Measurements from ENCODE around the gene GABRG3.

Gene GABRG3

DNA sequence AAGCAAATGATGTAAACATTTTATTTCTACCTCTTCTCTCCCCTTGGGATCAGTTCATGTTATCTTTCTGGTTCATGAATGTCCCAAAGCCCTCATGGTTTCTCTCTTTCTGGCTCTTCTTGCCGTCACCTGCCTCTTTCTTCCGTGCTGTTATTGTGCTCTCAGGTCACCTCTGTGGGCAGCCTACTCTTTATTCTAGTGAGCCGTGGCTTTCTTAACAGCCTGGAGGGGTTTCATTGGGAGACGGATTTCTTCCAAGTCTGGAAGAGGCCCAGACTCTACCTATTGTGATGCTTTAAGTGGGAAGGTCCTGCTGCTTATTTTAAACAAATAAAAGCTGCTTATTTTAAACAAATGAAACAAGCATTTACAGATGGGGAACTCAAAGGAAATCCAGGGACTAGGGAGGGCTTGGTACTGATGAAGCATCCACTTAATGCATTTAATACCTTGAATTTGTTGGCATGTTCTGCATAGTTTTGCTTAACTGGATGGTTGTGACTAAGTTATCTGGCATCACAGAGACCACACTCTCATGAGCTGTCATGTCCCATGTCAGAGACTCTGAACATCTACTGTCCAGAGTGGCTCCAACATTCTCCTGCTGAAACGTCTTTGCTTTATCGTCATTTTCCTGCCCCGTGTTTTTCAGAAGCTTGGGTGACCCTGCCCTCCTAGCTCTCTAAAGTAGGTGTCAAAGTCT is 443.3 kb downstream of the GABRG3 start (continued):
- TF ChIP-seq, protein P1, sequence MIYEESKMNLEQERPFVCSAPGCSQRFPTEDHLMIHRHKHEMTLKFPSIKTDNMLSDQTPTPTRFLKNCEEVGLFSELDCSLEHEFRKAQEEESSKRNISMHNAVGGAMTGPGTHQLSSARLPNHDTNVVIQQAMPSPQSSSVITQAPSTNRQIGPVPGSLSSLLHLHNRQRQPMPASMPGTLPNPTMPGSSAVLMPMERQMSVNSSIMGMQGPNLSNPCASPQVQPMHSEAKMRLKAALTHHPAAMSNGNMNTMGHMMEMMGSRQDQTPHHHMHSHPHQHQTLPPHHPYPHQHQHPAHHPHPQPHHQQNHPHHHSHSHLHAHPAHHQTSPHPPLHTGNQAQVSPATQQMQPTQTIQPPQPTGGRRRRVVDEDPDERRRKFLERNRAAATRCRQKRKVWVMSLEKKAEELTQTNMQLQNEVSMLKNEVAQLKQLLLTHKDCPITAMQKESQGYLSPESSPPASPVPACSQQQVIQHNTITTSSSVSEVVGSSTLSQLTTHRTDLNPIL (CRISPR knock-in tag; IDR thresholded peaks at IDR 0.05; ENCODE audit: low read depth): no peak

DNA sequence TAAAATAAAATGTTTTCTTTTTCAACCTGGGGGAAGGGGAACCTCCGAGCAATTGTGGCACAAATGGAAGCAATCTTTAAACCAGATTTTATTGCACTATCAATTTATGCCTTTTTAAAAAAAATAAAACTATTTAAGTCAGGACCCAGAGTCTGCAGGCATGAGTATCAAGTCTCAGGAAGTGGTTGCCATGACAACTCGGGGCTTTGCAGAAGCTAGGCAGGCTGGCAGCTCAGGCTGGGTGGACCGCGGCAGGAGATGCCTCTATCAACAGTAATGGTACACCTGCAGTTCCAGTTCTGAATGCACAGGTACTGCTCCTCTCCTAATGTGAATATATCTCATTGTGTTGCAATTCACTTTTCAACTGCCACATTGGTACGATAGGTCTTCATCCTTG is 447.7 kb downstream of the GABRG3 start:
- no peak for ATAC-seq
- no peak for TF ChIP-seq BACH2 (CRISPR knock-in tag; IDR thresholded peaks at IDR 0.05; ENCODE audit: borderline replicate concordance)
- TF ChIP-seq, protein P2, sequence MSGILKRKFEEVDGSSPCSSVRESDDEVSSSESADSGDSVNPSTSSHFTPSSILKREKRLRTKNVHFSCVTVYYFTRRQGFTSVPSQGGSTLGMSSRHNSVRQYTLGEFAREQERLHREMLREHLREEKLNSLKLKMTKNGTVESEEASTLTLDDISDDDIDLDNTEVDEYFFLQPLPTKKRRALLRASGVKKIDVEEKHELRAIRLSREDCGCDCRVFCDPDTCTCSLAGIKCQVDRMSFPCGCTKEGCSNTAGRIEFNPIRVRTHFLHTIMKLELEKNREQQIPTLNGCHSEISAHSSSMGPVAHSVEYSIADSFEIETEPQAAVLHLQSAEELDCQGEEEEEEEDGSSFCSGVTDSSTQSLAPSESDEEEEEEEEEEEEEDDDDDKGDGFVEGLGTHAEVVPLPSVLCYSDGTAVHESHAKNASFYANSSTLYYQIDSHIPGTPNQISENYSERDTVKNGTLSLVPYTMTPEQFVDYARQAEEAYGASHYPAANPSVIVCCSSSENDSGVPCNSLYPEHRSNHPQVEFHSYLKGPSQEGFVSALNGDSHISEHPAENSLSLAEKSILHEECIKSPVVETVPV (CRISPR knock-in tag; IDR thresholded peaks at IDR 0.05): no peak
- TF ChIP-seq CSDC2 (CRISPR knock-in tag; IDR thresholded peaks at IDR 0.05): no peak
- TF ChIP-seq ARNTL (CRISPR knock-in tag; IDR thresholded peaks at IDR 0.05; ENCODE audit: borderline replicate concordance, low read depth): no peak
- no peak for TF ChIP-seq TOX (CRISPR knock-in tag; IDR thresholded peaks at IDR 0.05; ENCODE audit: borderline replicate concordance)
- no peak for TF ChIP-seq SNAI2 (CRISPR knock-in tag; IDR thresholded peaks at IDR 0.05)
- no peak for TF ChIP-seq GLIS3 (CRISPR knock-in tag; IDR thresholded peaks at IDR 0.05)
- TF ChIP-seq, protein P3, sequence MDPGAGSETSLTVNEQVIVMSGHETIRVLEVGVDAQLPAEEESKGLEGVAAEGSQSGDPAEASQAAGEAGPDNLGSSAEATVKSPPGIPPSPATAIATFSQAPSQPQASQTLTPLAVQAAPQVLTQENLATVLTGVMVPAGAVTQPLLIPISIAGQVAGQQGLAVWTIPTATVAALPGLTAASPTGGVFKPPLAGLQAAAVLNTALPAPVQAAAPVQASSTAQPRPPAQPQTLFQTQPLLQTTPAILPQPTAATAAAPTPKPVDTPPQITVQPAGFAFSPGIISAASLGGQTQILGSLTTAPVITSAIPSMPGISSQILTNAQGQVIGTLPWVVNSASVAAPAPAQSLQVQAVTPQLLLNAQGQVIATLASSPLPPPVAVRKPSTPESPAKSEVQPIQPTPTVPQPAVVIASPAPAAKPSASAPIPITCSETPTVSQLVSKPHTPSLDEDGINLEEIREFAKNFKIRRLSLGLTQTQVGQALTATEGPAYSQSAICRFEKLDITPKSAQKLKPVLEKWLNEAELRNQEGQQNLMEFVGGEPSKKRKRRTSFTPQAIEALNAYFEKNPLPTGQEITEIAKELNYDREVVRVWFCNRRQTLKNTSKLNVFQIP (CRISPR knock-in tag; IDR thresholded peaks at IDR 0.05; ENCODE audit: borderline replicate concordance, low read depth): no peak
- TF ChIP-seq ISL1 (CRISPR knock-in tag; IDR thresholded peaks at IDR 0.05): no peak
- no peak for TF ChIP-seq ZC3H10 (CRISPR knock-in tag; IDR thresholded peaks at IDR 0.05)
- TF ChIP-seq, protein P4, sequence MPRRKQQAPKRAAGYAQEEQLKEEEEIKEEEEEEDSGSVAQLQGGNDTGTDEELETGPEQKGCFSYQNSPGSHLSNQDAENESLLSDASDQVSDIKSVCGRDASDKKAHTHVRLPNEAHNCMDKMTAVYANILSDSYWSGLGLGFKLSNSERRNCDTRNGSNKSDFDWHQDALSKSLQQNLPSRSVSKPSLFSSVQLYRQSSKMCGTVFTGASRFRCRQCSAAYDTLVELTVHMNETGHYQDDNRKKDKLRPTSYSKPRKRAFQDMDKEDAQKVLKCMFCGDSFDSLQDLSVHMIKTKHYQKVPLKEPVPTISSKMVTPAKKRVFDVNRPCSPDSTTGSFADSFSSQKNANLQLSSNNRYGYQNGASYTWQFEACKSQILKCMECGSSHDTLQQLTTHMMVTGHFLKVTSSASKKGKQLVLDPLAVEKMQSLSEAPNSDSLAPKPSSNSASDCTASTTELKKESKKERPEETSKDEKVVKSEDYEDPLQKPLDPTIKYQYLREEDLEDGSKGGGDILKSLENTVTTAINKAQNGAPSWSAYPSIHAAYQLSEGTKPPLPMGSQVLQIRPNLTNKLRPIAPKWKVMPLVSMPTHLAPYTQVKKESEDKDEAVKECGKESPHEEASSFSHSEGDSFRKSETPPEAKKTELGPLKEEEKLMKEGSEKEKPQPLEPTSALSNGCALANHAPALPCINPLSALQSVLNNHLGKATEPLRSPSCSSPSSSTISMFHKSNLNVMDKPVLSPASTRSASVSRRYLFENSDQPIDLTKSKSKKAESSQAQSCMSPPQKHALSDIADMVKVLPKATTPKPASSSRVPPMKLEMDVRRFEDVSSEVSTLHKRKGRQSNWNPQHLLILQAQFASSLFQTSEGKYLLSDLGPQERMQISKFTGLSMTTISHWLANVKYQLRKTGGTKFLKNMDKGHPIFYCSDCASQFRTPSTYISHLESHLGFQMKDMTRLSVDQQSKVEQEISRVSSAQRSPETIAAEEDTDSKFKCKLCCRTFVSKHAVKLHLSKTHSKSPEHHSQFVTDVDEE (CRISPR knock-in tag; IDR thresholded peaks at IDR 0.05): no peak

DNA sequence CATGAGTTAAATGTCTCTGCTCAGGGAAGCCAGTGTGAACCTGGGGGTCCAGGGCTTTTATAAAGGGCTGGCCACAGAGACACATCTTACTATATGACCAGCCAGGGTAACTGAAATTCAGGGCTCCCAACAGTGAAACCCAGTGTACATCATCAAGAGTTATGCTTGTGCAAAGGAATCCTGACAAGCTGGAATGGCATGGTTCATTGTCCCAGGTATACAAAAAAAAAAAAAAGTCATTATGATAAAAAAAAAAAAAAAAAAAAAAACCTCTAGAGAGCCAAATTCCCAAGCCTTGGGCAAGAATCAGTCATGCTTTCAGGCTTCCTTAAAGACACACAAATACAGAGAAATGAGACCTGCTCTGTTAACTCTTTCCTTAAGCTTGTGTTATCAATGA is 452.0 kb downstream of the GABRG3 start:
- TF ChIP-seq TCF4 (CRISPR knock-in tag; IDR thresholded peaks at IDR 0.05; ENCODE audit: borderline replicate concordance): no peak
- no peak for TF ChIP-seq ZNF70 (CRISPR knock-in tag; IDR thresholded peaks at IDR 0.05)
- no peak for TF ChIP-seq PPARA (CRISPR knock-in tag; IDR thresholded peaks at IDR 0.05; ENCODE audit: borderline replicate concordance)
- TF ChIP-seq, protein P5, sequence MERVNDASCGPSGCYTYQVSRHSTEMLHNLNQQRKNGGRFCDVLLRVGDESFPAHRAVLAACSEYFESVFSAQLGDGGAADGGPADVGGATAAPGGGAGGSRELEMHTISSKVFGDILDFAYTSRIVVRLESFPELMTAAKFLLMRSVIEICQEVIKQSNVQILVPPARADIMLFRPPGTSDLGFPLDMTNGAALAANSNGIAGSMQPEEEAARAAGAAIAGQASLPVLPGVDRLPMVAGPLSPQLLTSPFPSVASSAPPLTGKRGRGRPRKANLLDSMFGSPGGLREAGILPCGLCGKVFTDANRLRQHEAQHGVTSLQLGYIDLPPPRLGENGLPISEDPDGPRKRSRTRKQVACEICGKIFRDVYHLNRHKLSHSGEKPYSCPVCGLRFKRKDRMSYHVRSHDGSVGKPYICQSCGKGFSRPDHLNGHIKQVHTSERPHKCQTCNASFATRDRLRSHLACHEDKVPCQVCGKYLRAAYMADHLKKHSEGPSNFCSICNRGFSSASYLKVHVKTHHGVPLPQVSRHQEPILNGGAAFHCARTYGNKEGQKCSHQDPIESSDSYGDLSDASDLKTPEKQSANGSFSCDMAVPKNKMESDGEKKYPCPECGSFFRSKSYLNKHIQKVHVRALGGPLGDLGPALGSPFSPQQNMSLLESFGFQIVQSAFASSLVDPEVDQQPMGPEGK (CRISPR knock-in tag; IDR thresholded peaks at IDR 0.05; ENCODE audit: borderline replicate concordance): no peak
- TF ChIP-seq ZFP30 (CRISPR knock-in tag; IDR thresholded peaks at IDR 0.05): no peak
- no peak for TF ChIP-seq TOX (CRISPR knock-in tag; IDR thresholded peaks at IDR 0.05; ENCODE audit: borderline replicate concordance)
- TF ChIP-seq ZNF565 (CRISPR knock-in tag; conservative IDR thresholded peaks at IDR 0.05; ENCODE audit: low read depth): no peak
- no peak for TF ChIP-seq ZC3H10 (CRISPR knock-in tag; IDR thresholded peaks at IDR 0.05)
- no peak for TF ChIP-seq ARNTL (CRISPR knock-in tag; IDR thresholded peaks at IDR 0.05; ENCODE audit: borderline replicate concordance, low read depth)
- no peak for TF ChIP-seq GLIS3 (CRISPR knock-in tag; IDR thresholded peaks at IDR 0.05)
- no peak for TF ChIP-seq ZFP3 (CRISPR knock-in tag; IDR thresholded peaks at IDR 0.05)
- TF ChIP-seq OSR1 (CRISPR knock-in tag; IDR thresholded peaks at IDR 0.05): no peak
- no peak for TF ChIP-seq ESRRG (CRISPR knock-in tag; IDR thresholded peaks at IDR 0.05)
- no peak for TF ChIP-seq CSDC2 (CRISPR knock-in tag; IDR thresholded peaks at IDR 0.05)
- TF ChIP-seq, protein P4 (CRISPR knock-in tag; IDR thresholded peaks at IDR 0.05): no peak
- TF ChIP-seq, protein P2 (CRISPR knock-in tag; IDR thresholded peaks at IDR 0.05): no peak
- TF ChIP-seq, protein P1 (CRISPR knock-in tag; IDR thresholded peaks at IDR 0.05; ENCODE audit: low read depth): no peak
- no peak for ATAC-seq

All from SK-N-SH treated with all-trans-retinoic acid at 6 μM for 48 hours (cell line).